IMR-90 (cell line): Measurements from ENCODE around the gene NEO1. TPM values are rescaled to one million over a fixed set of nuclear protein-coding genes. Genes with fewer than 3 reads are reported as not detected.

Experiments used
- ATAC-seq: fragments of 200-7000 bp; cut with Tn5 transposase; 2 replicates; pipeline ENCODE4 v1.9.1; 2020; ENCODE audit warnings: low read depth, mild to moderate bottlenecking, moderate library complexity
- BruUV-seq: library from RNA; stranded (reverse); fragments of 400-500 nt; replicated peaks from 2 replicates; lab custom pipeline; 2021; lab: Mats Ljungman, UMichigan
- CTCF ChIA-PET: fragments of 300-600 bp; formaldehyde crosslinking; extraction: SDS; loops from one replicate; lab custom pipeline; 2021; ENCODE audit warnings: antibody characterized with exemption; lab: Yijun Ruan, JAX
- POLR2A ChIA-PET: fragments of 300-600 bp; sonication (Branson Sonifier 250); formaldehyde crosslinking; loops from one replicate; lab custom pipeline; 2022; ENCODE audit warnings: antibody characterized with exemption; ENCODE audit not compliant: unreplicated experiment; lab: Charles Lee
- DNase-seq: peaks from one replicate; pipeline ENCODE4 v3.0.0; 2013
- H2AFZ ChIP-seq: replicated peaks from 2 replicates; pipeline ENCODE3; 2013; ENCODE audit warnings: low read length, mild to moderate bottlenecking; ENCODE audit not compliant: poor library complexity
- H2AK5ac ChIP-seq: 2 replicates; pipeline ENCODE4 v1.6.1; 2013; ENCODE audit warnings: low read depth, low read length, inconsistent platforms
- H2AK9ac ChIP-seq: replicated peaks from 2 replicates; pipeline ENCODE3; 2013; ENCODE audit warnings: mild to moderate bottlenecking, low read depth, low read length, moderate library complexity; ENCODE audit not compliant: poor library complexity
- H2BK120ac ChIP-seq: 2 replicates; pipeline ENCODE4 v1.6.1; 2013; ENCODE audit warnings: low read depth, low read length, inconsistent platforms
- H2BK15ac ChIP-seq: 3 replicates; pipeline ENCODE4 v1.6.1; 2013; ENCODE audit warnings: low read depth, low read length, inconsistent platforms
- H2BK20ac ChIP-seq: 2 replicates; pipeline ENCODE4 v1.6.1; 2013; ENCODE audit warnings: low read depth, mild to moderate bottlenecking, inconsistent platforms, low read length, moderate library complexity
- H2BK5ac ChIP-seq: 2 replicates; pipeline ENCODE4 v1.6.1; 2013; ENCODE audit warnings: mild to moderate bottlenecking, low read depth, low read length, inconsistent platforms; ENCODE audit not compliant: poor library complexity, severe bottlenecking
- H3K14ac ChIP-seq: replicated peaks from 2 replicates; pipeline ENCODE4 v1.6.1; 2013; ENCODE audit warnings: low read depth, low read length, inconsistent platforms
- H3K18ac ChIP-seq: 2 replicates; pipeline ENCODE4 v1.6.1; 2013; ENCODE audit warnings: low read depth, low read length, control low read depth
- H3K23ac ChIP-seq: 2 replicates; pipeline ENCODE4 v1.6.1; 2013; ENCODE audit warnings: low read depth, low read length, inconsistent platforms
- H3K27ac ChIP-seq: 2 replicates; pipeline ENCODE4 v1.5.1; 2013; ENCODE audit warnings: mild to moderate bottlenecking, control low read depth, low read length; ENCODE audit not compliant: insufficient read depth
- H3K27me3 ChIP-seq: 2 replicates; pipeline ENCODE4 v1.6.1; 2013; ENCODE audit warnings: low read length; ENCODE audit not compliant: control insufficient read depth, insufficient read depth
- H3K36me3 ChIP-seq: 2 replicates; pipeline ENCODE4 v1.6.1; 2013; ENCODE audit warnings: low read length, mixed read lengths; ENCODE audit not compliant: control insufficient read depth, insufficient read depth
- H3K4ac ChIP-seq: 2 replicates; pipeline ENCODE4 v1.6.1; 2013; ENCODE audit warnings: low read depth, low read length, inconsistent platforms
- H3K4me1 ChIP-seq: 2 replicates; pipeline ENCODE4 v1.6.1; 2013; ENCODE audit warnings: low read length, mixed read lengths; ENCODE audit not compliant: control insufficient read depth, insufficient read depth
- H3K4me2 ChIP-seq: 2 replicates; pipeline ENCODE4 v1.6.1; 2013; ENCODE audit warnings: low read depth, mild to moderate bottlenecking, control low read depth, low read length, moderate library complexity
- H3K4me3 ChIP-seq: 2 replicates; pipeline ENCODE4 v1.5.1; 2013; ENCODE audit warnings: low read depth, mild to moderate bottlenecking, control low read depth, low read length, moderate library complexity; ENCODE audit not compliant: insufficient read depth
- H3K56ac ChIP-seq: 2 replicates; pipeline ENCODE4 v1.6.1; 2013; ENCODE audit warnings: low read length, inconsistent platforms; ENCODE audit not compliant: insufficient read depth; ENCODE audit errors: extremely low read depth
- H3K79me1 ChIP-seq, 2 experiments: 2 replicates each; pipeline ENCODE4 v1.6.1; 2013; ENCODE audit warnings: low read length in 2 of 2, inconsistent platforms in 1 of 2, low read depth in 1 of 2
- H3K9ac ChIP-seq: 2 replicates; pipeline ENCODE4 v1.6.1; 2013; ENCODE audit warnings: low read depth, low read length, control low read depth
- H3K9me1 ChIP-seq: 2 replicates; pipeline ENCODE4 v1.6.1; 2013; ENCODE audit warnings: low read length, inconsistent platforms; ENCODE audit not compliant: insufficient read depth
- H3K9me3 ChIP-seq: 2 replicates; pipeline ENCODE4 v1.6.1; 2013; ENCODE audit warnings: low read length; ENCODE audit not compliant: control insufficient read depth, insufficient read depth
- H4K20me1 ChIP-seq: 2 replicates; pipeline ENCODE4 v1.6.1; 2013; ENCODE audit warnings: low read length, inconsistent platforms; ENCODE audit not compliant: insufficient read depth
- H4K5ac ChIP-seq: 2 replicates; pipeline ENCODE4 v1.6.1; 2013; ENCODE audit warnings: mild to moderate bottlenecking, low read depth, low read length, control low read depth
- H4K8ac ChIP-seq, 2 experiments: 2 replicates each; pipeline ENCODE4 v1.6.1; 2013; ENCODE audit warnings: low read depth in 2 of 2, low read length in 2 of 2, control low read depth in 1 of 2, inconsistent platforms in 1 of 2
- H4K91ac ChIP-seq: 2 replicates; pipeline ENCODE4 v1.6.1; 2013; ENCODE audit warnings: low read depth, low read length, inconsistent platforms; ENCODE audit not compliant: insufficient read depth
- BHLHE40 ChIP-seq: fragments of 150-350 bp; IDR thresholded peaks from 2 replicates; pipeline ENCODE4 v1.6.1; 2016; ENCODE audit warnings: mild to moderate bottlenecking, low read depth, low read length
- CEBPB ChIP-seq: IDR thresholded peaks from 2 replicates; pipeline ENCODE4 v1.6.1; 2012; ENCODE audit warnings: low read depth, low read length, improper control_type of control experiment
- CHD1 ChIP-seq: IDR thresholded peaks from 2 replicates; pipeline ENCODE4 v1.6.1; 2012; ENCODE audit warnings: low read depth, low read length, improper control_type of control experiment
- ELK1 ChIP-seq: fragments of 150-350 bp; IDR thresholded peaks from 2 replicates; pipeline ENCODE4 v1.6.1; 2016; ENCODE audit warnings: low read depth, mild to moderate bottlenecking, low read length, moderate library complexity, borderline replicate concordance
- FOS ChIP-seq: fragments of 150-350 bp; IDR thresholded peaks from 2 replicates; pipeline ENCODE4 v1.6.1; 2016; ENCODE audit warnings: low read depth, low read length
- MAFK ChIP-seq: IDR thresholded peaks from 2 replicates; pipeline ENCODE4 v1.6.1; 2012; ENCODE audit warnings: low read depth, low read length, improper control_type of control experiment
- MAZ ChIP-seq: IDR thresholded peaks from 2 replicates; pipeline ENCODE4 v1.6.1; 2012; ENCODE audit warnings: low read depth, mild to moderate bottlenecking, low read length, improper control_type of control experiment, moderate library complexity, borderline replicate concordance
- MXI1 ChIP-seq: IDR thresholded peaks from 2 replicates; pipeline ENCODE4 v1.6.1; 2012; ENCODE audit warnings: low read depth, mild to moderate bottlenecking, low read length, moderate library complexity, borderline replicate concordance
- NFE2L2 ChIP-seq: fragments of 150-350 bp; IDR thresholded peaks from 2 replicates; pipeline ENCODE4 v1.6.1; 2016; ENCODE audit warnings: low read depth, mild to moderate bottlenecking, low read length
- POLR2A ChIP-seq: IDR thresholded peaks from 2 replicates; pipeline ENCODE4 v1.6.1; 2012; ENCODE audit warnings: mild to moderate bottlenecking, low read depth, low read length
- RAD21 ChIP-seq: IDR thresholded peaks from 2 replicates; pipeline ENCODE4 v1.6.1; 2012; ENCODE audit warnings: low read length, improper control_type of control experiment
- RCOR1 ChIP-seq: IDR thresholded peaks from 2 replicates; pipeline ENCODE4 v1.6.1; 2012; ENCODE audit warnings: mild to moderate bottlenecking, low read length, improper control_type of control experiment; ENCODE audit not compliant: insufficient replicate concordance
- RFX5 ChIP-seq: IDR thresholded peaks from 2 replicates; pipeline ENCODE4 v1.8.0; 2012; ENCODE audit warnings: low read depth, mild to moderate bottlenecking, low read length, moderate library complexity
- SMC3 ChIP-seq: fragments of 150-350 bp; IDR thresholded peaks from 2 replicates; pipeline ENCODE4 v1.6.1; 2016; ENCODE audit warnings: low read depth, mild to moderate bottlenecking, antibody characterized with exemption, low read length, moderate library complexity
- USF2 ChIP-seq: fragments of 150-350 bp; IDR thresholded peaks from 2 replicates; pipeline ENCODE4 v1.6.1; 2017; ENCODE audit warnings: mild to moderate bottlenecking, antibody characterized with exemption, low read length, low read depth
- WGBS, 2 experiments: methylation state at CpG; one replicate each; pipeline versions ENCODE4 v1.1.5 to v1.1.7; 2013; ENCODE audit warnings: missing lambda C conversion rate in 2 of 2; ENCODE audit not compliant: insufficient read length in 1 of 2; ENCODE audit errors: extremely low coverage in 2 of 2; 5-methylcytosine and 5-hydroxymethylcytosine counted together
- dilution Hi-C: fragments of 300-500 bp; cut with HindIII; formaldehyde crosslinking; loops from one replicate; pipeline ENCODE4 v1.14.3; 2018; ENCODE audit warnings: low sequenced_read_pairs; ENCODE audit not compliant: unreplicated experiment
- in situ Hi-C: fragments of 300-500 bp; cut with MboI; formaldehyde crosslinking; loops from 3 replicates; pipeline ENCODE4 v1.14.3; 2019; ENCODE audit warnings: low sequenced_read_pairs, inconsistent platforms, mixed read lengths
- intact Hi-C: fragments of 100-400 bp; cut with micrococcal nuclease; formaldehyde crosslinking; loops from 2 replicates; pipeline ENCODE4 v1.10.0; 2022
- polyA plus RNA-seq, 3 experiments: library from polyadenylated mRNA; depleted of rRNA; stranded (reverse); fragments of >200 nt; gene quantifications; 2 replicates each; pipeline ENCODE4 v1.2.3, GENCODE V29; 2012; ENCODE audit warnings: low replicate concordance in 1 of 3
- total RNA-seq: library from RNA; depleted of rRNA; stranded (reverse); fragments of >200 nt; gene quantifications from 2 replicates; pipeline ENCODE4 v1.2.3, GENCODE V29; 2012

NEO1 gene
- total and polyA plus RNA-seq, 2 of the 4 experiments (the other 2 are of a cell fraction), result 16.3 to 18.5 TPM

GRCh38 chr15:73114064-73114463 lies 61.8 kb downstream of the NEO1 start:
- H3K9me1 ChIP-seq, result peaks cover 3% of the 10 kb centered on the region; the same call in 1 of the 2 replicates
- no peak overlapping the region for H2AFZ ChIP-seq
- H2AK9ac ChIP-seq, result no peak overlapping the region
- H3K4me3 ChIP-seq, result no peak overlapping the region
- H2BK20ac ChIP-seq, result no peak overlapping the region
- DNase-seq, result no peak
- no peaks in the 10 kb centered on the region; the same call in 1 of the 2 replicates for H4K20me1 ChIP-seq
- H3K14ac ChIP-seq, result no peak overlapping the region
- no peak overlapping the region for H3K18ac ChIP-seq
- TF ChIP-seq NFE2L2 (no peak), CEBPB (no peak), ELK1 (no peak), MAFK (no peak), MXI1 (no peak), RAD21 (no peak), CHD1 (no peak), USF2 (no peak), FOS (no peak), MAZ (no peak), RFX5 (no peak), BHLHE40 (no peak), SMC3 (no peak), RCOR1 (no peak), POLR2A (no peak)
- H2AK5ac ChIP-seq, result no peak overlapping the region
- CTCF ChIA-PET, result interaction anchor here (0.7 kb wide), 1 partner anchor 559 kb away, joined by 4 read pairs; no protein-coding TSS in a partner anchor
- H3K56ac ChIP-seq, result no peak overlapping the region
- no peaks in the 10 kb centered on the region for H3K4me1 ChIP-seq
- H3K4ac ChIP-seq, result no peak overlapping the region
- no peaks in the 10 kb centered on the region; a peak in 1 of 4 replicates for H3K79me1 ChIP-seq
- no peak overlapping the region for H3K9ac ChIP-seq
- no peak overlapping the region for H4K8ac ChIP-seq
- no peak overlapping the region for H2BK120ac ChIP-seq
- no peak overlapping the region for H4K91ac ChIP-seq
- H3K27ac ChIP-seq, result no peak overlapping the region
- no peaks in the 10 kb centered on the region for H3K9me3 ChIP-seq
- no peaks in the 10 kb centered on the region for H3K36me3 ChIP-seq
- H3K4me2 ChIP-seq, result no peak overlapping the region
- H2BK5ac ChIP-seq, result no peak overlapping the region
- POLR2A ChIA-PET, result no interaction called here
- in situ Hi-C loops (loop anchor here (10.0 kb wide), 1 partner anchor 61 kb away; no protein-coding TSS in a partner anchor), intact Hi-C loops (no loop called here), dilution Hi-C loops (no loop called here)
- WGBS, 2 experiments, result no CpG with 5 or more reads among the region's 7 CpGs
- no peaks in the 10 kb centered on the region for H3K27me3 ChIP-seq
- no peak for ATAC-seq
- H4K5ac ChIP-seq, result no peak overlapping the region
- H3K23ac ChIP-seq, result no peak overlapping the region
- H2BK15ac ChIP-seq, result no peak overlapping the region
- no TSS peak for BruUV-seq
